Activated CD8-positive, alpha-beta T cell treated with anti-CD3 and anti-CD28 coated beads for 36 hours (primary cell): ENCODE measurements around the gene PIRT. TPM values are rescaled to one million over a fixed set of nuclear protein-coding genes. Genes with fewer than 3 reads are reported as not detected.

ENCODE experiments used
- ATAC-seq: fragments of 200-7000 bp; cut with Tn5 transposase; one replicate; pipeline ENCODE4 v1.10.0; 2021; ENCODE audit warnings: mild to moderate bottlenecking, moderate library complexity
- CTCF ChIA-PET: fragments of 350-600 bp; sonication (Branson Sonifier 250); formaldehyde crosslinking; loops from one replicate; lab custom pipeline; 2021; ENCODE audit warnings: antibody characterized with exemption; lab: Charles Lee
- POLR2A ChIA-PET: fragments of 350-600 bp; sonication (Branson Sonifier 250); formaldehyde crosslinking; loops from one replicate; lab custom pipeline; 2021; ENCODE audit warnings: antibody characterized with exemption; lab: Charles Lee
- DNase-seq: peaks from one replicate; pipeline ENCODE4 v3.0.0-alpha.2; 2020
- H3K27ac Mint-ChIP-seq: one replicate; pipeline ENCODE4 v1.8.0; 2021; ENCODE audit warnings: mild to moderate bottlenecking, mixed read lengths
- H3K27me3 Mint-ChIP-seq: one replicate; pipeline ENCODE4 v1.8.0; 2021; ENCODE audit warnings: mixed read lengths
- H3K36me3 Mint-ChIP-seq: one replicate; pipeline ENCODE4 v1.8.0; 2021; ENCODE audit warnings: low read depth, mixed read lengths
- H3K4me1 Mint-ChIP-seq: one replicate; pipeline ENCODE4 v1.8.0; 2021; ENCODE audit warnings: low read depth, mixed read lengths
- H3K4me3 Mint-ChIP-seq: one replicate; pipeline ENCODE4 v1.8.0; 2021; ENCODE audit warnings: mild to moderate bottlenecking, moderate library complexity, mixed read lengths
- H3K9me3 Mint-ChIP-seq: one replicate; pipeline ENCODE4 v1.8.0; 2021; ENCODE audit warnings: mixed read lengths
- intact Hi-C: fragments of 100-400 bp; cut with micrococcal nuclease; formaldehyde crosslinking; loops from one replicate; pipeline ENCODE4 v1.10.0; 2022
- total RNA-seq, 2 experiments: library from RNA; stranded (reverse); gene quantifications; one replicate each; pipeline ENCODE4 v1.2.3, GENCODE V29; 2021
- TF ChIP-seq, protein P1 (sequence below): fragments of 200-600 bp; IDR thresholded peaks from one replicate; pipeline ENCODE4 v1.8.0; 2022; ENCODE audit warnings: antibody characterized with exemption, mild to moderate bottlenecking

PIRT gene
- total RNA-seq, 2 experiments from 2014 or later = not detected

DNA sequence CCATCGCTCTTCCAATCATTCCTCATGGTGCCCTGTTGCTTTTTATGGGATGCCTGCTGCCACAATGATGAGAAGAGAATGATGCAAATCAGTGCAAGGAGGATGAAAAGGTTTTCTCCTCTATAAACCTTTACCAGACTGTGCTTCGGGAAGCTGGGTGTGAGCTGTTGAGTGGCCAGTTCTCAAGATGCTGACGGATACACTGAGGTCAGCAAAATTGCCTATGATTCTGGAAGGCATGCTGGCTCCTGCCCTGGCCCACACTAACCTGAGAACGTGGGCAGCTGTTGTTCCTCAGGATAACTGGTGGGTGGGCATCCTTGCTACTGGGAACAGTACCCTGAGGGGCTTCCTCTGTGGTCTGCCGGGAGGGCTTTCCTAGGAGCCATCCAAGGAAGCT, 795 bp upstream of the PIRT start:
- no peaks in the 10 kb centered on the region for H3K4me1 Mint-ChIP-seq
- ATAC-seq = no peak
- H3K4me3 Mint-ChIP-seq = no peak overlapping the region
- no peaks in the 10 kb centered on the region for H3K27me3 Mint-ChIP-seq
- no peak for DNase-seq
- TF ChIP-seq, protein P1, sequence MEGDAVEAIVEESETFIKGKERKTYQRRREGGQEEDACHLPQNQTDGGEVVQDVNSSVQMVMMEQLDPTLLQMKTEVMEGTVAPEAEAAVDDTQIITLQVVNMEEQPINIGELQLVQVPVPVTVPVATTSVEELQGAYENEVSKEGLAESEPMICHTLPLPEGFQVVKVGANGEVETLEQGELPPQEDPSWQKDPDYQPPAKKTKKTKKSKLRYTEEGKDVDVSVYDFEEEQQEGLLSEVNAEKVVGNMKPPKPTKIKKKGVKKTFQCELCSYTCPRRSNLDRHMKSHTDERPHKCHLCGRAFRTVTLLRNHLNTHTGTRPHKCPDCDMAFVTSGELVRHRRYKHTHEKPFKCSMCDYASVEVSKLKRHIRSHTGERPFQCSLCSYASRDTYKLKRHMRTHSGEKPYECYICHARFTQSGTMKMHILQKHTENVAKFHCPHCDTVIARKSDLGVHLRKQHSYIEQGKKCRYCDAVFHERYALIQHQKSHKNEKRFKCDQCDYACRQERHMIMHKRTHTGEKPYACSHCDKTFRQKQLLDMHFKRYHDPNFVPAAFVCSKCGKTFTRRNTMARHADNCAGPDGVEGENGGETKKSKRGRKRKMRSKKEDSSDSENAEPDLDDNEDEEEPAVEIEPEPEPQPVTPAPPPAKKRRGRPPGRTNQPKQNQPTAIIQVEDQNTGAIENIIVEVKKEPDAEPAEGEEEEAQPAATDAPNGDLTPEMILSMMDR = no peak
- intact Hi-C loops = no loop called here
- no peak overlapping the region for H3K27ac Mint-ChIP-seq
- POLR2A ChIA-PET = no interaction called here
- CTCF ChIA-PET = interaction anchor here (1.0 to 2.5 kb wide), 3 partner anchors 102 to 192 kb away, joined by 3 to 7 read pairs (median 3); no protein-coding TSS in a partner anchor
- H3K9me3 Mint-ChIP-seq = no peaks in the 10 kb centered on the region
- H3K36me3 Mint-ChIP-seq = no peaks in the 10 kb centered on the region

DNA sequence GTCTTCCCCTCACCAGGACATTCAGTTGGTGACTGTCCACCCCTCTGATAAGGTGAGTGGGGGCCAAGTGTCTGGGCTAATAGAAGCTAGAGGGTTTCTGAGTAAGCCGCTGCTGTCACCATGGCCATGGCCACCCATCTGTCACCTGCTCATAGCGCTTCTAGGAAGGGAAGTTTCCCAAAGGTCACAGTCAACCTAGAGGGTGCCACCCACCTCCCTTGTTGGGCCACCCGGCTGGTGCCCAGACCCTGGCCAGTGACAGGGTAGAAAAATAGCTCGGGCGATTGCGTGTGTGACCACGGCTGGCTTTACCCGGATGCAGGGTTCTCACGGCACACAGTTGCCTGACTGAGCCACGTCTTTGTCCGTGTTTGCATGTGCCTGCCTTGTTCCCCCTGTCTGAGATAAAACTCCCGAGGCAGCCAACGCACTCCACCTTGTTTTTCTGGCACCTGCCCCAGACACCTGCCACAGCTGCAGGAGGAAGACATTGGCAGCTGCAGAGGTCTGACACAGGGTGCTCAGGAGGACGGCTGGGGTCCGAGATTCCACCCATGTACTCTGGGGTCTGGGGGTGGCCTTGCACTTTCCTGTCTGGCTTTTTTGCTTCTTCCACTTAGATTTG, 809 bp downstream of the PIRT start:
- CTCF ChIA-PET = interaction anchor here (1.0 to 2.5 kb wide), 3 partner anchors 8 to 190 kb away, joined by 3 to 7 read pairs (median 4); no protein-coding TSS in a partner anchor
- no peaks in the 10 kb centered on the region for H3K36me3 Mint-ChIP-seq

DNA sequence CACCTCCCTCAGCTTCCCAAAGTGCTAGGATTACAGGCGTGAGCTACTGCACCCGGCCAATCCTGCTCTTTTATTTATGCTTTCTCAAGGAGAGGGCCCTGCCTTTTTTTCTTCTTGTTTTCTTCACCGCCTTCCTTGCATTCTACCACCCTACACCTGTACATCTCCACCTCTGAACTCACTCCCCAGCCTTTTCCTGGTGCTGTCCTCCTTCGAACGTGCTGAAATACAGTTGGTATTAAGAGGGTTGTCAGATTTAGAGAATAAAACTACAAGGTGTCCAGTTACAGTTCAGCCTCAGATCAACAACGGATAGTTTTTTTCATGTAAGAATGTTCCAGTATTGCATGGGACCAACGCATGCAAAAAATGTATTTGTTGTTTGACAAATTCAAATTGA, 1.7 kb downstream of the PIRT start:
- H3K27me3 Mint-ChIP-seq = no peaks in the 10 kb centered on the region
- H3K36me3 Mint-ChIP-seq = no peaks in the 10 kb centered on the region
- ATAC-seq (no peak), DNase-seq (no peak)
- intact Hi-C loops = no loop called here
- H3K27ac Mint-ChIP-seq = no peak overlapping the region
- H3K9me3 Mint-ChIP-seq = no peaks in the 10 kb centered on the region
- TF ChIP-seq, protein P1 = no peak
- ChIA-PET CTCF (interaction anchor here (1.0 to 1.5 kb wide), 3 partner anchors 8 to 189 kb away, joined by 3 to 5 read pairs (median 4); no protein-coding TSS in a partner anchor), POLR2A (no interaction called here)
- H3K4me3 Mint-ChIP-seq = no peak overlapping the region
- no peaks in the 10 kb centered on the region for H3K4me1 Mint-ChIP-seq

More for the DNA sequence above, 809 bp downstream of the PIRT start:
- no peak for DNase-seq
- intact Hi-C loops = no loop called here
- no peak overlapping the region for H3K4me3 Mint-ChIP-seq
- H3K9me3 Mint-ChIP-seq = no peaks in the 10 kb centered on the region
- no peaks in the 10 kb centered on the region for H3K4me1 Mint-ChIP-seq
- POLR2A ChIA-PET = no interaction called here
- no peak overlapping the region for H3K27ac Mint-ChIP-seq
- ATAC-seq = no peak
- TF ChIP-seq, protein P1 = no peak
- no peaks in the 10 kb centered on the region for H3K27me3 Mint-ChIP-seq

DNA sequence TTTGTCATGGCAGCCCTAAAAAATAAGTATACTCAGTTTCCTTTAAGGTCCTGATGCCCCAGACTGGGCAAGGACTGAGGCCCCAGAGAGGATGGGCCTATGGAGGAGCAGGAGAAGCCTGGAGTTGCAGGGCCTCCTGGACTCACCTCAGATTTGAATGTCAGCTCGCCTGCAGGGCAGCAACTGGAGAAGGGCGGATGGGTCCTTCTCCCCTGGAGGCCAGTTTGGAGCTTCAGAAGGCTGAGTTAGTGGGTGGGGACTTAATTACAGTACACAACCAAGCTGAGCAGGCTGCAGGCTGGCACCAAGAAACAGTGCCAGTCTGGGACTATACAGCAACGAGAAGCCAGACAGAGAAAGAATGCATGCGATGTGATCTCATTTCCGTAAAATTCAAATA, 6.2 kb downstream of the PIRT start:
- peaks cover 1% of the 10 kb centered on the region for H3K27me3 Mint-ChIP-seq
- ATAC-seq = no peak
- TF ChIP-seq, protein P1 = no peak
- no peak overlapping the region for H3K27ac Mint-ChIP-seq
- no peaks in the 10 kb centered on the region for H3K36me3 Mint-ChIP-seq
- no peak overlapping the region for H3K4me3 Mint-ChIP-seq
- ChIA-PET POLR2A (no interaction called here), CTCF (no interaction called here)
- DNase-seq = no peak
- intact Hi-C loops = no loop called here
- H3K4me1 Mint-ChIP-seq = no peaks in the 10 kb centered on the region
- no peaks in the 10 kb centered on the region for H3K9me3 Mint-ChIP-seq

DNA sequence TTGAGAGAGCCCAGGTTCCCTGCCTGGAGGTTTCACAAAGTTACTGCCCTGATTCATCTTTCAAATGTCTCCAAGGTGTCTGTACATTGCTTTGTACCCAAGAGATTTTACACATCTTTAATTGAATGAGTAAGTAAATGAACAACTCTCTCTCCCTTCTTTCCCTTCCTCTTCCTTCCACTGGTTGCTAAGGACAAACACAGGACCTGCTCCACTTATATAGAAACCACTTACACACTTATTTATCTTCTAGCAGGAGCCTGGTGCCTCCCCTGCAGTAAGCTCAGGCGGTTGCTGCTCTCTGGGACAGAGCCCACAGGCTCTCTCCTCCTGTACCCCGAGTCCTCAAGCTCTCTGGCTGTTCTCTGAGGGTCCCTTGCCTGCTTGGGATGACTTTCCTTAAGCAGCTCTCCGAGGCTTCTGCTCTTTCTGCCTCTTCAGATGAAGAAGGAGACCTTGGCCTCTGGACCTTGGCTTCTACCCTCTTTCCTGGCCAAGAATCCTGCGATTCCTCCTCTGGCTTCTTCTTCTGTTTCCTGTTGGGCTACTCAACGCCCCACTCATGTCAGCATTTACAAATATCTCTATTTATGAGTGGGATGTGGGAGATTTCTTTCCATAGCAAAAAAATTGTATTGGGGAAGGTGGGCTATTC, 9.9 kb downstream of the PIRT start:
- Mint-ChIP-seq H3K9me3 (no peaks in the 10 kb centered on the region), H3K4me3 (no peak overlapping the region), H3K27ac (no peak overlapping the region), H3K27me3 (peaks cover 1% of the 10 kb centered on the region), H3K36me3 (no peaks in the 10 kb centered on the region), H3K4me1 (no peaks in the 10 kb centered on the region)
- TF ChIP-seq, protein P1 = no peak
- ChIA-PET POLR2A (no interaction called here), CTCF (interaction anchor here (1.0 kb wide), 1 partner anchor 17 kb away, joined by 3 read pairs; no protein-coding TSS in a partner anchor)
- intact Hi-C loops = no loop called here
- no peak for DNase-seq
- no peak for ATAC-seq
